ENCODE data around the gene URB2.

URB2 gene

DNA sequence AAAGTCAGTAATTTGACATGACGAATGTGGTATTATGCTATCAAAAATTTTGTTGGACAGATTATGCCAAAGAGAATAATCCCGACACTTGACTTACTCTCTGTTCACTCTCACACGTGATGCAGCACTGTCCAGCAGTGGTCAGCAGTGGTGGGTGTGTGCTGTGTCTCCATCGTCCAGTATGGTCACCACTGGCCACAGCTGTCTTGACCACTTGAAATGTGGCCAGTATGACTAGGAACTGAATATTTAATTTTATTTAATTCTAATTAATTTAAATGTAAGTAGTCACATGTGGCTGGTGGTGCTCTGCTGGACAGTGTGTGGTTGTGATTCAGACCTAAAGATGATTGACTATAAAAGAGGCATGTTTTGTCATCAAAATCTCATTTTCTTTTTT is 24.0 kb downstream of the URB2 start:
- DNase-seq, result no peak

DNA sequence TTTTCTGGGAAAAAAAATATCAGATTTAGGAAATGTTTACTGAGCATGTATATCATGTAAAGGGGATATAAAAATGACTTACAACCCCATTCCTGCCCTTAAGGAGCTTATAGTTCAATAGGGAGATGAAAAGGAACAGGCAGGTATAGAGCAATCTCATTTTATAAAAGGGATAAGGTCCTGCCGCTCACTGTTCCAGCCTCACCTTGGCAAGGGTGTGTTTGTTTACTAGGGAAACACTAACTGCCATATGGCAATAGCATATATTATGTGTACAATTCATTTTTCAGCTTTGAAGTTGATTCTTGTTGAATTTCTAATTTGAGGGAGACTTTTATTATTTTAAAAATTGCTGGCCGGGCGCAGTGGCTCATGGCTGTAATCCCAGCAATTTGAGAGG is 25.5 kb downstream of the URB2 start:
- DNase-seq, result no peak

DNA sequence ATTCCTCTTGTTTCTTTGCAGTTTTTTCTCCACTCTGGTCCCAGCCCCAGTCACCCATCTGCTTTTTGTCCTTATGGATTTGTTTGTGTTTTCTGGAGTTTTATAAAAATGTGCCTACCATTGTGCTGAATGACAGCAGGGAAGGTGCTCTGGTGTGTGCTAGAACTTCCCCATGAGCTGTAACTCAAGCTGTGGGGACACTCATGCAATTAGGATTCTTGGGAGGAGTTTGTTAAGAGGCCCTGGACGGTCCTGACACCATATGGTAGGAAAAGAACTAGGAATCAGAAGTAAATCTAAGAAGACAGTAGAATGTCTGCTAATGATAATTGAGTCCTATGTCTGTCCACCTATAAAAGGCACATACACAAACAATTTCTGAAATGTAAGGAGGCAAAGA is 27.4 kb downstream of the URB2 start:
- no peak for DNase-seq

DNA sequence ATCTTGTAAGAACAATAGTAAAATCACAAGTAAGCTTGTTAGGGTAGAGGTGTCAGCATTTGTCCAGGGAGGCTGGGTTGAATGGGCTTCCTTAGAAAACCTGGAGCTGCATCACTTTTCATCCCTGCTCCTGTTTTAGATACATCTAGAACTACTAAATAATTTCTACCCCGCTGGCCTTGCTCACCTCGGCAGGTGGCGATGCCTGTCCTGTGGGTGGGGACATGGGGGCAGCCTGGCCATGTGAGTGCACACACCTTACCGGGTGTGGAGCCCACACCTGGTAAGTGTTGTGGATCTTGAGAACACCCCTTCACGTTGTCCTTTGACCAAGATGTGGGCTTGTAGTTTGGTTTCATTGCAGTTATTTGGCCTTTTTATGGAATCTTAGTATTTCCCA is 29.7 kb downstream of the URB2 start:
- no peak for DNase-seq

DNA sequence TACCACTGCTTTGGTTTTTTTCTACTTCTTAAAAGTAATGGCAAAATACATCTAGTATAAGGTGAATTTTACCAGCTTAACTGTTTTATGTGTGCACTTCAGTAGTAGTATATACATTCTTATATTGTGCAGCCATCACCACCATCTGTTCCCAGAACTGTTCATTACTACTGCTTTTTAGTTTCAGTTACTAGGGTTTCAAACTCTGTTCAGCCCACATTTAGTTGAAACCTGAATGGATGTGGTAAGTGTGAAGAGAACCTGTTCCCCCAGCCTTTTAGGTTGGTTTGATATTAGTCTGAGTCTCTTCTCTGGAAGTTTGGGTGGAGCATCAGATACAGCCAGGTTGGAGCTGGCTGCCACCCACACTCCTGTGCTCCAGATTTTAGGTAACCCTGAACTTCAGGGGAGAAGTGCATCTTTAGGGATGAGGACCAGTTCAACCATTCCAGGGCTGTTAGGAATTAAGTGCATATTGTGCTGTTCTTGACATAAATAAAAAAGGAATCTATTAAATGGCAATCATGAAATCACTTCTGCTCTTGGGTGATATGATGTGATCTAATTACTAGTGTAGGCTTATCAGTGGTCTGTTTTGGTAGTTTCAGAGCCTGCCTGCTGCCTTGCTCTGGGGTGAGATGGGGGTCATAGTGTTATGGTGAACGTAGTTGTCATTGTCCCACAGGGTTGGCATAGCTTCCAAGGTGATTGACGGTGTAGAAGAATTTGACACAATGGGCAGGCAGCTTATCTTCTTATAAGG is 32.1 kb downstream of the URB2 start:
- DNase-seq, result no peak

DNA sequence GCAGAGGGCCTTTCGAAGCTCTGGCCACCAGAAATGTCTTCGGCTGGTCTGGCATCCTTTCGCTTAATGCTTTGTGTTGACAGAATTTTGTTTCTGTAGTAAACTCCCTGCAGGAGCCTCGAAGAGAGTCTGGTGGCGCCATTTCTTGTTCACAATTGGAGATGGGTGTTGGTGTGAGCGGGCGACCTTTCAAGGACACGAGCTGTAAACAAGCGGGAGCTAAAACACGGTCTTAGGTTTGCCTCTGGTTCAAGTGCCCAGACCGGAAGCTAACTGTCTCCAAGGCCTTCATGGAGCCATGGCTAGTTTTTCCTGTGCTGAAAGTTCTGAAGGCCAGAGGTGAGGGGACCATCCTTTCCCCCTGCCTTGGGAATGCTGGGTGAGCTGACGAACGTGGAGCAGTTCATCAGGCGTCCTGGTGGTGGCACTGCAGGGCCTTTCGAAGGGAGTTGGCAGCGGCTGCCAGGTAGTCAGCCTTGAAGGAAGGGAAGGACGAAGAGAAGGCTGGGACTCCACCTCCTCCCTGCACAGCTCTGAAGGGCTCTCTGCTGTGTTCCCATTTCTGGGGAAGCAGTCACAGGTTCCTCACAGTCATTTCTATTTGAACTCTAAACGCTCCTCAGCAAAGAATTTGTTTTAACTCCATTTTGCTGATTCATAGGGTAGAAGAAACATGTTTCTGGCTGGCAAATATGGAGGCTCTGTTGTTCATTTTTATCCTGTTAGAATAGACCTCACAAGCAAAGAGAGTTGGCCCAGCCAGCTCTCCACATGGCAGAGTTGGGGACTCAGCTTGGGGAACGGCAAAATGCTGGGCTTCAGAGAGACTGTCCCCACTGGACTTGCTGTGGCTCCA is 35.2 kb downstream of the URB2 start:
- peak; percentile 67 for DNase-seq

DNA sequence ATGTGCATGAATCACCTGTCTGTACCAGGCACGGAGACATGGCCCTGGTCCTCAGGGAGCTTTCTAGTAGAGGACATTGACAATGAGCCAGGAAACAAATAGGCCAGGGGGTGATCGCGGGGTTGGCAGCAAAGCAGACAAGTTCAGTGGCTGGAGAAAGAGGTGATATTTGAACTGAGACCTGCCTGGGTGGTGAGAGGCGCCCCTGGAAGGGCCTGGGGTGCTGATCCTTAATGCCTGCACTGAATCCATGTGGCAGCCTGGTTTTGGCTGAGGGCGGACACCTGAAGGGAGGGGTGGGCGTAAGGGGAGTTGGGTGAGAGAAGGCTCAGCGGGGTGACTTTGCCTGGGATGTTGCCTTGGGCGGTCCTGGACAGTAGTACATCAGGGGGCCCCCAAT is 35.9 kb downstream of the URB2 start:
- DNase-seq, result no peak

DNA sequence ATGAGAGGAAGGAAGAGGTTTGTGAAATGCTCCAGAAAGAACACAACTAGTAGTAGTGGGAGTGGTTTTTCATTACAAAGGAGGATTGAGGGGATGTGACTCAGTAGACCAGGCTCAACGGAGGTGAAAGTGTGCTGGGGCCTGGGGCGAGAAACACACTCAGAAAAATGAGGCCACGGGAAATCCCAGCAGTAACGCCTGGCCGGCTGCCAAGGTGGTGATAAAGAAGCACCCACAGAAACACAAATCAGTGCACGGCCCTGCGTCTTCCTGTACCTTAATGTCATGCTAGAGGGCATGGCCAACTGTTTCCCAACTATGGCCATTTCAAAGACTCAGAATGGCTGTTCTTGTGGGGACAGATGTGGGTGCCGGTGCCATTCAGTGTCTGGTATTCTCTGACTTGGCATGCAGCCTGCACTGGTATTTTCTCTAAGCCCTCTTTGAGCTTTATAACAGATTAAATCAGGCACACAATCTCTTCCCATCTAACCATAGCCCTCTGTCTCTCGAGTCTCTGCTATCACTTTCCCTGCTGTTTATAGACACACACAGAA is 38.2 kb downstream of the URB2 start:
- no peak for DNase-seq

DNA sequence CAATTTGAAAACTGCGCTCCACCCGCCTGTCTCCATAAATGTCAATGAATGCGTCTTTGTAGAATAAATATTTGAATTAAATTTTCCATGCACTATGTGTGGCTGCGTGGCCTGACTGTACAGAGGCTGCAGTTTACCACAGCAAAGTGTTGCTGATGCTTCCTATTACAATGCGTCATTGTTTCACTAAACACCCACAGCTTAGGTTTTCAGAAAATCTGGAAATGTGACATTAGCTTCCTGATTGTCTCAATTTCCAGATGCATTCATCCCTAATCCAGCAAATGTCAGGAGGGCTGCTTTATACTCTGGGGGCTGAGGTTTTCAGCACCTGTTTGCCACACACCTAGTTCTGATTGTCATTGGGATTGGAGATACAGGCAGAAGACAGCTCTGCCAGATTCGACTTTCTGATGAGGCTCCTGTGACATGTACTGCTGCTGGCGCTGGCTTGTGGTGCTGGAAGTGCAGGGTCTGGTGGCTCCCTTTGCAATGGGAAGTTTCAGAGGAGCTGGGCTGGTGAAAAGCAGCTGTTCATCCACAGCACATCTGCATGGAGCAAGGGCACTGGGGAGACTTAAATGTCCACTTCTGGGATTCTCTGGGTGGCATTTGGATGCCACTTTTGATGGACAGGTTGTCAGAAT is 40.0 kb downstream of the URB2 start:
- no peak for DNase-seq

DNA sequence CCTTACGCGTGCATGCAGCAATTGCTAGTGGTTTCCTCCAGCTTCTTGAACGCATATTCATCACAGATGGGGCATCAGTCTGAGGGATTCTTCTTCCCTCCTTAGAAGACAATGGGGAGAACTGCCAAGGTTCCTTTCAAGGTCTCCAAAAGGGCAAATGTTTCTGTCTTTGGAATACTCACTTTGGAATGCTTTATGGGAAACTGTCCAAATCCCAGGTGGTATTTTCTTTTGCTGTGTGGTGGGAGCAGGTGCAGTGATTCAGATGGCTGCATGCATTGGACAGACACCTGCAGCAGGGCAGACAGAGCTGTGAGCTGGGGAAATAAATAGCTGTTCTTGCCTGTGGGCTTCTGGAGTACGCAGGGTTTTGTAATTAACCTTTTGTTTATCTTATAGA is 40.5 kb downstream of the URB2 start:
- no peak for DNase-seq

DNA sequence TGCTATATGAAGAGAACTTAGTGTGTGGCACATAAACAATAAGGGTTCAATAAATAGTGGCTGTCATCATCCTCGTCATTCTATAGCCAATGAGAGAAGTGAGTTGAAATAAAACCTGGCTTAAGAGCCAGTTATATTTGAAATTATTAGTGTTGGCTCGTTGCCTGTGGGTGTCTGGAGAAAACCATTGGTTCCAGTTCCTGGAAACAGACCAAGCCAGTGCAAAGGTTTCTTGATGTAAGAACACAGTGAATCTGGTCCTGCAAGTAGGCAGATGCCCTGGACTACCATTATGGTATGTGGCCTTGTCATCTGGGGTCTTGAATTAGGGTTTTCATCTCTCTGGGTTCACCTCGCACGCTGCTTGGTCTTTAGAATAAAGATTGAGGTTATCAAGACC is 43.3 kb downstream of the URB2 start:
- no peak for DNase-seq

DNA sequence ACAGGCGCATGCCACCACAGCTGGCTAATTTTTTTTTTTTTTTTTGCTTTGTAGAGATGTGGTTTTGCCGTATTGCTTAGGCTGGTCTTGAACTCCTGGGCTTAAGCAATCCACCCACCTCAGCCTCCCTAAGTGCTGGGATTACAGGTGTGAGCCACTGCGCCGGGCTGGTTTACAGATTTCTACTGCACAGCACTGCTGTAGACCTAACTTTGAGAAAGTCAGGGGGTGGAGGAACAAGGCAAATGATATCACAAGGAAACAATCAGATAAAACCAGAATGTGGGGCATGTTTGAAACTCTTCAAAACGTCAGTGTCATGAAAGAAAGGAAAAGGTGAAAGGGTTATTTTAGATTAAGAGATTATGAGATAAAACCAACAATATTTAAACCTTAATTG is 45.3 kb downstream of the URB2 start:
- no peak for DNase-seq

DNA sequence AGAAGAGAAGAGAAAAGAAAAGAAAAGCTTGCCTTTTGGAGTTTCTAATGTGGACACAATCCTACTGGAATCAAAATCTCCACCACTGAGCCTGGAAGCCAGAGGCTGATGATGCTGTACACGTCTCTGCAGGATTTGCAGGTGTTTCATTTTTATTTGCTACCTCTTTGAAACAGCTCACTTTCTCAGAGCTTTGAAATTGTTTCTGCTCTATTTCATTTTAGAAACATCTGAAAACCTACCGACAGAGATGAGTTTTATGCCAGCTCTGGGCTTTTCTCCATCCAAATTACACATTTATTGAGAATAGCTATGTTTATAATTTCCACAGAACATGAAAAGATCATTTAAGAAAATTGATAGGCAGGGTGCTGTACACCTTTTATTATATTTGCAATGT is 46.2 kb downstream of the URB2 start:
- no peak for DNase-seq

DNA sequence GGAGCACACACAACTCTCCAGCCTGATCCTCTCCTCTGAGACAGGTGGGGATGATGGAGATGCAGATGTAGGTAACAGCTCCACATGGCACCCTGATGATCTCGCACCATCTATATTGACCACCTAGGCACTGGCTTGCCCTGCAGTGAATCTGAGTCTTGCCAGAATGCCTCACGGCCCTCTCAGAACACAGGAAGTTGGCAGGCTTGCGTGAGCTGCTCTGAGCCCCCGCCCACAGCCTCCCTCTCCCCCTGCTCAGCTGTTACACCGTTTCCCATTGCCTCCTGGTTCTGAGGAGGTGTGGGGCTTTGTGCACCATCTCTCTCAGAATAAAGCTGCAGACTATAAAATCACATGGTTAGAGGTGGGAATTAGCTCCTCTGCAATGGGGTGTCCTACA is 48.0 kb downstream of the URB2 start:
- DNase-seq, result no peak

DNA sequence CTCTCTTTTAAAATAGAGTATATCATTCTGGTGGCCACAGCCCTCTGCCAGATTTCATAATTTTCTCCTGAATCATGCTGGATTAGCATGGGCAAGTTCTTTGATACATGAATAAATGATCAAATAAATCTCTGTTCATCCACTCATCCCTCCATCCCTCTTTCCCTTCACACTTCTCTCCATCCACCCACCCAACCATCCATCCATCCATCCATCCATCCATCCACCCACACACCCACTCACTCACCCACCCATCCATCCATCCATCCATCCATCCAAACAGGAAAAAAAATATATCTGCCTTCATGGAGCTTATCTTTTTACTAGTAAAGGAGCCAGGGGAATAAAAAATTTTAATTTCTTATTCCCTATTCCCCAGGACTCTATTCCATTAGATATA is 49.3 kb downstream of the URB2 start:
- DNase-seq, result no peak

DNA sequence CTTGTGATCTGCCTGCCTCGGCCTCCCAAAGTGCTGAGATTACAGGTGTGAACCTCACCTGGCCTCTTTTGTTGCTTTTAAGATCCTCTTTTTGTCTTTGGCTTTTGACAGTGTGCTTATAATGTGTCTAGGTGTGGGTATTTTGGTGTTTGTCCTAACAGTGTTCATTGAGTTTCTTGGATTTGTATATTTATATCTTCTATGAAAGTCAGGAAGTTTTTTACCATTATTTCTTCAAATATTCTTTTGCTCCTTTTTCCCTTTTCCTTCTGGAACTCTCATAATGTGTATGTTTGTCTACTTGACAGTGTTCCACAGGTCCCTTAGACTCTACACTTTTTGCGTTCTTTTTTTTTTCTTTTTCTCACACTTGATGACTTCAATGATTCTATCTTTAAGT is 59.1 kb downstream of the URB2 start:
- no peak for DNase-seq

DNA sequence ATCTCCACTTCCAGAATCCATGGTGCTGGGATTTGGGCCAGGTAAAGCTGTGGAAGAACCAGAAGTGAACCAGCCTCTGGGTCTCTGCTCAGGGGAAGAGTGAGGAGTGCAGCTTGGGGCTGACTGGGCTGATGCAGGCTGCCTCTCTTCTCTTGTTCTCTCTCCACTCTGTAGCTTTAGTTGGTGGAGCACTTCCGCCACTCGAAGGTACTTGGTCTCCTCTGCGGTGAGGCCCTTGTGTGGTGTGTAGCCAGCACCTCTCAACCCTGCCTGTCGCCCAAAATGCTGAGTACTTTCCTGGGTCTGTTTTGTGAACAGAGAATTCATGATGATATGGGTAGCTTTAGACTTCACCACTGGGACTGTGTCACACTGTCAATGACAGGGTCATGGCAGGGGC is 63.2 kb downstream of the URB2 start:
- DNase-seq, result no peak

DNA sequence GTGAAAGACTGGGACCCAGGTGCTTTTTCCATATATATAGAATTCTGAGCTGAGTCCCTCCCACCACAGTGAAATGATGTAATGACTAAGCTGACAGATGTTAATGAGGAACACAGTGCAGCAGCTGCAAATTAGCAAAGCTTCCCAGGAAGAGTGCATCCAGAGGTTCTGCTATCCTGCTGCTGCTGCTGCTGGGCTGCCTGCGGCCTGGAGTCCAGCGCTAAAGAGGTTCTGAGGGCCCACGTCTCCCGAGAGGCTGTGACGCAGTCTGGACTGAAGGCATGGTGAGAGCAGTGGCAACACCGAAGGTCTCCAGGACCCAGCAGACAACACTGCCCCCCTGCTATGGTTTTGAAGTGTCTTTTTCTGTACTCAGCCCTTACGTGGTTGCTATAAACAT is 63.9 kb downstream of the URB2 start:
- no peak for DNase-seq

DNA sequence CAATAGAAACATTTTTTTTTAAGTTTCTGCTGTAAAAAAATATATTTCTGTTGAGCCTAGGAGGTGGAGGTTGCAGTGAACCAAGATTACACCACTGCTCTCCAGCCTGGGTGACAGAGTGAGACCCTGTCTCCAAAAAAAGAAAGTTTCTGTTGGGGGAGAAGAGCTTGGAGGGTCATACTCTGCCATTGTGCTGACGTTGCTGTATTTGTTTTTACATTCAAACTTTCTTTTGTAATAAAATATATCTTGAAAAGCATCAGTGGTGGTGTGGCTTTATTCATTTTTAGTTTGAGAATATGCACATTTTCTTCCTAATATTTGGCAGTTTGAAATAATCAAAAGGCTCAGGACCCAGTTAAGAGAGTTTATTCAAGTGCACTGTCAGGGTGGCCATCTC is 64.6 kb downstream of the URB2 start:
- no peak for DNase-seq

DNA sequence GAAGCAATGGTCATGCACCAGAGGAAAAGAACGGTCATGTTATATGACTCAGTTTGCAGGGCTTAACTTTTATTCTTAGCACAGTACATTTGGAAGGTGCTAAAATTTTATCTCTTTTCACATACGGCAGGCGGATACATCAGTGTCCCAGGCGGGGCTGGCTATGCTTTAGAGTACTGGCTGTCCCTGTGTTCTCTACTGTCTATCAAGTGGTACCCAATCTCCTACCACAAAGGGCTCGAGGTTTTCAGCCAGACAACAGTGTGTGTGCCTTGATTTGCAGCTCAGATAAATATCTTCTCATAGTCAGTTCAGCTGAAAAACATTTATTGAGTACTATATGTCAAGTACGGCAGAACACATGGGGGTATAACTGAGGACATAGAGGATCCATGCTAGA is 65.3 kb downstream of the URB2 start:
- no peak for DNase-seq

DNA sequence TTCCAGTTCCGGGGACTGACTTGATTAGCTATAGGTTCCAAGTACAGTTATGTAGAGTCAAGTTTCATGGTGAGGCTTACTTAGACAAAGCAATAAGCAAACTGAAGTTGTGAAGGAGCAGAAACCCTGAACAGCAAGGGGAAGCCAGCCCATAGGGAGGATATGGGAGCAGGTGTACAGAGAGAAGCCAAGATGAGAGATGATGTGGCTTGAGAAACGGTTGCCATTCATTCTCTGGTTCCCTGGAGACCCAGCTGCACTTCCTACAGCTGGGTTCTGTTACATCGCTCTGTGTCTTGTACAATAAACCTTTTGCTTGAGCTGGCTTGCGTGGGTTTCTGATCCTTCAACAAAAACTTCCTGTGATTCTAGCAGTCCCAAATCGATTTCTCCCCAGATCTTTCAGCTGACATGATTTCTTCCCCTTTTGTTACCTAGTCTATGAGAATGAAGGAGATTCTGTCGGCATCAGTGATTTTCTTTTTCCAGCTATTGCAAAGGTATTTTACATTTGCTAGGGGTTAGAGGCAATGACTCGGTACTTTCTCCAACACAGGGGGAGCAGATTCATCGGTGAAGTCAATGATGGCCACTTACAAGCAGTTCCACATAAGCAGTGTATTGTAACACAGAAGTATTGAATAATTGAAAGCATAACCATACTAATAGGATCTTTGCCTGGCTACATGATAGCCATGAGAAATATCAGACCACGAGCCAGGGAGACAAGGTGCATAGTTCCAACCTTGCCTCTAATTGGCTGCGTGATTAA is 67.3 kb downstream of the URB2 start:
- no peak for DNase-seq

DNA sequence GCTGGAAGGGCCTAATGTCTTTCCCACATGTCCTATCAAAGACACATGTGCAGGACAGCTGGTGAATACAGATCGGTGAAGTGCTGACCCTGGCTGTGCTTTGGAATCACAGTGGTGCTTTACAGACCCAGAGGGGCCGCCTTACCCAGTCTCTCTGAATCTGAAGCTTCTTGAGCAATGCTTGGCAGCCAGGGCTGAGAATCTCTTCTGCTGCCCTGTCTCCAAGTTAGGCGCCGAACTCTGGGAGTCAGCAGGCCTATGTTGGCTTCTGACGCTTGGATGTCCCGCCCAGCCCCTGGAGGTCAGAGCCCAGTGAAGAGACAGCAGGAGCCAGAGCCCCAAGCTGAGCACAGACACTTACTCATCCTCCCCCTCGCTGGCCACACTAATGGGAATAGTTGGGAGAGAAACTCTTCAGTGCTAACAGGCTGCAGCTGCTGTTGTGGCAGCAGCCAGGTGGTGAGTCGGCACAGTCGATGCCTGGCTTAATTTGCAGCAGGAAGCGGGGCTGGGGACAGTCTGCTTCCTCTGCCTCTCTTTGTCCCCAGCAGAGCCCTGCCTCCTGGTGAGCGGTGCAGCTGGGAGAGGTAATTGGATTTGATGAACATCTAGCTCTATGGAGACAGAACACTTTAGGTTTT is 68.1 kb downstream of the URB2 start:
- DNase-seq, result peak; percentile 76

All from NCI-H1092 (cell line).